HL-60 (cell line): ENCODE measurements around the gene ADAMTS17.

Experiments
- DNase-seq, 2 experiments: peaks; one replicate each; pipeline ENCODE4 v3.0.0-alpha.2; 2010 to 2020; ENCODE audit warnings: low read depth in 1 of 2, low spot score in 1 of 2
- H3K27ac ChIP-seq: fragments of 250-450 bp; sonication (Bioruptor Pico); replicated peaks from 2 replicates; pipeline ENCODE4 v1.5.1; 2020; ENCODE audit warnings: mild to moderate bottlenecking, moderate library complexity
- H3K27me3 ChIP-seq: fragments of 250-450 bp; sonication (Bioruptor Pico); 2 replicates; pipeline ENCODE4 v1.5.1; 2021; ENCODE audit warnings: mild to moderate bottlenecking, moderate library complexity; ENCODE audit not compliant: insufficient read depth, poor library complexity, severe bottlenecking
- H3K4me3 ChIP-seq: replicated peaks from 2 replicates; pipeline ENCODE4 v1.5.1; 2011; ENCODE audit warnings: mild to moderate bottlenecking, control low read depth, low read length; ENCODE audit not compliant: insufficient read depth
- GABPA ChIP-seq: IDR thresholded peaks from 2 replicates; pipeline ENCODE4 v1.6.1; 2012; ENCODE audit warnings: low read depth
- POLR2AphosphoS5 ChIP-seq: IDR thresholded peaks from 2 replicates; pipeline ENCODE4 v1.6.1; 2012; ENCODE audit warnings: low read depth
- SPI1 ChIP-seq: IDR thresholded peaks from 2 replicates; pipeline ENCODE4 v1.6.1; 2012; ENCODE audit warnings: low read depth, mild to moderate bottlenecking, borderline replicate concordance
- TF ChIP-seq, protein P1 (sequence below): IDR thresholded peaks from 2 replicates; pipeline ENCODE4 v1.6.1; 2012; ENCODE audit warnings: low read depth; ENCODE audit not compliant: insufficient replicate concordance
- TF ChIP-seq, protein P2 (sequence below): IDR thresholded peaks from one replicate; pipeline ENCODE4 v1.5.1; 2011; ENCODE audit warnings: low read length, control low read depth, inconsistent platforms; ENCODE audit not compliant: insufficient read depth

Gene ADAMTS17

DNA sequence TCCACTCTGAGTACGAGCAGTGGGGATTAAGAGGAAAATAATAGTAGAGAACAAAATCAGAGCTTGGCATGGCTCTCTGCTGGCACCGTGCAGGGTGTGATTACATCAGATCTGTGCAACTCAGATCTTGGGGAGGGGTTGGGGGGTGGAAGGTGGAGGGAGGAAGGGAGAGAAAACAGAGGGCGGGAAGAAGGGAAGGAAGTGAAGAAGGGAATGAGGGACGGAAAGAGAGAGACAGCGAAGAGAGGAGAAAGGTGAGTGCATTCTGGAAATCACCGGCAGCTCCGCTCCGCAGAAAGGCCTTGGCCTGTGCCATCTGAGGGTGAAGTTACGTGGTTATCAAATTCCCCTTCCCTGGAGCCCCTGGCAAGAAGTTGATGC lies 31.0 kb upstream of the ADAMTS17 start:
- TF ChIP-seq POLR2AphosphoS5 (no peak), SPI1 (no peak), GABPA (no peak)
- TF ChIP-seq, protein P1, sequence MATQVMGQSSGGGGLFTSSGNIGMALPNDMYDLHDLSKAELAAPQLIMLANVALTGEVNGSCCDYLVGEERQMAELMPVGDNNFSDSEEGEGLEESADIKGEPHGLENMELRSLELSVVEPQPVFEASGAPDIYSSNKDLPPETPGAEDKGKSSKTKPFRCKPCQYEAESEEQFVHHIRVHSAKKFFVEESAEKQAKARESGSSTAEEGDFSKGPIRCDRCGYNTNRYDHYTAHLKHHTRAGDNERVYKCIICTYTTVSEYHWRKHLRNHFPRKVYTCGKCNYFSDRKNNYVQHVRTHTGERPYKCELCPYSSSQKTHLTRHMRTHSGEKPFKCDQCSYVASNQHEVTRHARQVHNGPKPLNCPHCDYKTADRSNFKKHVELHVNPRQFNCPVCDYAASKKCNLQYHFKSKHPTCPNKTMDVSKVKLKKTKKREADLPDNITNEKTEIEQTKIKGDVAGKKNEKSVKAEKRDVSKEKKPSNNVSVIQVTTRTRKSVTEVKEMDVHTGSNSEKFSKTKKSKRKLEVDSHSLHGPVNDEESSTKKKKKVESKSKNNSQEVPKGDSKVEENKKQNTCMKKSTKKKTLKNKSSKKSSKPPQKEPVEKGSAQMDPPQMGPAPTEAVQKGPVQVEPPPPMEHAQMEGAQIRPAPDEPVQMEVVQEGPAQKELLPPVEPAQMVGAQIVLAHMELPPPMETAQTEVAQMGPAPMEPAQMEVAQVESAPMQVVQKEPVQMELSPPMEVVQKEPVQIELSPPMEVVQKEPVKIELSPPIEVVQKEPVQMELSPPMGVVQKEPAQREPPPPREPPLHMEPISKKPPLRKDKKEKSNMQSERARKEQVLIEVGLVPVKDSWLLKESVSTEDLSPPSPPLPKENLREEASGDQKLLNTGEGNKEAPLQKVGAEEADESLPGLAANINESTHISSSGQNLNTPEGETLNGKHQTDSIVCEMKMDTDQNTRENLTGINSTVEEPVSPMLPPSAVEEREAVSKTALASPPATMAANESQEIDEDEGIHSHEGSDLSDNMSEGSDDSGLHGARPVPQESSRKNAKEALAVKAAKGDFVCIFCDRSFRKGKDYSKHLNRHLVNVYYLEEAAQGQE, result no peak
- TF ChIP-seq, protein P2, sequence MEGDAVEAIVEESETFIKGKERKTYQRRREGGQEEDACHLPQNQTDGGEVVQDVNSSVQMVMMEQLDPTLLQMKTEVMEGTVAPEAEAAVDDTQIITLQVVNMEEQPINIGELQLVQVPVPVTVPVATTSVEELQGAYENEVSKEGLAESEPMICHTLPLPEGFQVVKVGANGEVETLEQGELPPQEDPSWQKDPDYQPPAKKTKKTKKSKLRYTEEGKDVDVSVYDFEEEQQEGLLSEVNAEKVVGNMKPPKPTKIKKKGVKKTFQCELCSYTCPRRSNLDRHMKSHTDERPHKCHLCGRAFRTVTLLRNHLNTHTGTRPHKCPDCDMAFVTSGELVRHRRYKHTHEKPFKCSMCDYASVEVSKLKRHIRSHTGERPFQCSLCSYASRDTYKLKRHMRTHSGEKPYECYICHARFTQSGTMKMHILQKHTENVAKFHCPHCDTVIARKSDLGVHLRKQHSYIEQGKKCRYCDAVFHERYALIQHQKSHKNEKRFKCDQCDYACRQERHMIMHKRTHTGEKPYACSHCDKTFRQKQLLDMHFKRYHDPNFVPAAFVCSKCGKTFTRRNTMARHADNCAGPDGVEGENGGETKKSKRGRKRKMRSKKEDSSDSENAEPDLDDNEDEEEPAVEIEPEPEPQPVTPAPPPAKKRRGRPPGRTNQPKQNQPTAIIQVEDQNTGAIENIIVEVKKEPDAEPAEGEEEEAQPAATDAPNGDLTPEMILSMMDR, result no peak
- peaks cover 14% of the 10 kb centered on the region for H3K27me3 ChIP-seq
- no peak overlapping the region for H3K4me3 ChIP-seq
- H3K27ac ChIP-seq, result no peak overlapping the region
- DNase-seq, result no peak

DNA sequence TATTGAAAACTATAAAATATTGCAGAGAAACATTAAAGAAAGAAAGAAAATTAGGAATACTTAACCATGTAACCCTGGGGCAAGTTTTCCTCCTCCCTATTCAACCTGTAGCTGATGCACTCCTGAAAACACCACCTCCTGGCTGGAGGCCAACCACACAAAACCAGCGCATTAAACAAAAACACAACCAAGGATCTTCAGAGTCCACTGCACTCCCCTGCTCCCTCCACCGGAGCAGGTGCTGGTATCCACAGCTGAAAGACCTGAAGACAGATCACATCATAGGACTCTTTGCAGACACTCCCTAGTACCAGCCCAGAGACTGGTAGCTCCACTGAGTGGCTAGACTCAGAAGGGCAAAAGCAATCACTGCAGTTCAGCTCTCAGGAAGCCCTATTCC lies 13.6 kb upstream of the ADAMTS17 start:
- Histone ChIP-seq H3K27ac (no peak overlapping the region), H3K27me3 (no peaks in the 10 kb centered on the region), H3K4me3 (no peak overlapping the region)
- no peak for DNase-seq
- TF ChIP-seq, protein P1, result no peak

DNA sequence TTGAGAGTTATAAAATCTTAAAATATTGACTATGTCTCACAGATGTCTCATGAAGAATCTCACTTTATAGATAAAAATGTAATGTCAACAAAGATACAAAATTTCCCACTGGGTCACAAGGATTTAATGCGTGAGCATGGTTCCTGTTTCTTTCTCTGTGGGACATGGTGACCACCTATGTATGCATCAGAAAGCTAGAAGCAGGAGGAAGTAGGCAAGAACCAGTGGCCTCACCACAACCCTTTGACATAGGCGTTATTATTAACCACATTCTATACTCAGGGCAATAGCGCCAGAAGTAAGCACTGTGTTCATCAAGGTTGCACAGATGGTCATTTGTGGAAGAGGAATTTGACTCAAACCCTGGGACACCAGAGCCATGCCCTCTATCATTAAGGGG lies 11.7 kb upstream of the ADAMTS17 start:
- TF ChIP-seq SPI1 (peak; percentile 34; the same call in 1 of the 2 replicates), POLR2AphosphoS5 (no peak)
- no peak overlapping the region for H3K4me3 ChIP-seq
- DNase-seq, result peak; percentile 66 to 71

DNA sequence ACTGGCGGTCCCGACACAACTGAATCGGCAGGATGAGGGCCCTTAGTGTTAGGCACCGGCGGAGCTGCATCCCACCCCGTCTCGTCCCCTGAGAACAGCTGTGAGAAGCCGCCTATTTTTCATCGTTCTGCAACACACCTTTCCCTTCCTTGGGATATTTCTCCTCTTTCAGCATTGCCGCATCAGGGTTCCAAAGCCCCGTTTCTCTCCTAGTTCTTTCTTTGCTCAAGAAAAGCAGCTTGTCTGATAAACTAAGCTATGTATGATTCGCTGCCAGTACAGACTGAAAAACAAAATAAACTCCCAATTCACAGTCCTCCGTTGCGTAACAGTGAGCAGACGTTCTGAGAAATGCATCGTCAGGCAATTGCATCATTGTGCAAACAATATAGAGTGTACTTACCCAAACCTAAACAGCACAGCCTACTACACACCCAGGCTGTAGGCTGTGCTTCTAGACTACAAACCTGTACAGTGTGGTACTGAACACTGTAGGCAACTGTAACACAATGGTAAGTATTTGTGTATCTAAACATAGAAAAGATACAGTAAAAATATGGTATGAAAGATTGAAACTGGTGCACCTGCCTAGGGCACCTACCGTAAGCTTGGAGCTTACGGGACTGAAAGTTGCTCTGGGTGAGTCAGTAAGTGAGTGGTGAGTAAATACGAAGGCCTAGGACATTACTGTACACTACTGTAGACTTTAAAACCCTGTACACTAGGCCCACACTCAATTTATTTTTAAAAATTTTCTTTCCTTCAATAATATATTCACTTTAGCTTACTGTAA lies 8.9 kb upstream of the ADAMTS17 start:
- TF ChIP-seq POLR2AphosphoS5, result no peak
- TF ChIP-seq SPI1, result no peak
- TF ChIP-seq, protein P2, result no peak
- TF ChIP-seq, protein P1, result no peak
- no peak for TF ChIP-seq GABPA
- no peaks in the 10 kb centered on the region for H3K27me3 ChIP-seq
- H3K27ac ChIP-seq, result peak overlapping the region; percentile 95
- DNase-seq, result peak; percentile 87 to 92
- H3K4me3 ChIP-seq, result peak overlapping the region; percentile 61

More for the DNA sequence above, 11.7 kb upstream of the ADAMTS17 start:
- Histone ChIP-seq H3K27me3 (no peaks in the 10 kb centered on the region), H3K27ac (no peak overlapping the region)
